Glutamatergic neuron (in vitro differentiated cells): ENCODE measurements around the gene MAP2K6. TPM values are rescaled to one million over a fixed set of nuclear protein-coding genes. Genes with fewer than 3 reads are reported as not detected.

Source experiments
- DNase-seq: peaks from one replicate; pipeline ENCODE4 v3.0.0; 2022
- H3K27ac Mint-ChIP-seq: one replicate; pipeline ENCODE4 v1.8.0; 2020; ENCODE audit warnings: mild to moderate bottlenecking, mixed read lengths, inconsistent platforms; ENCODE audit not compliant: unreplicated experiment
- H3K27me3 Mint-ChIP-seq: one replicate; pipeline ENCODE4 v1.8.0; 2020; ENCODE audit warnings: mild to moderate bottlenecking, moderate library complexity, mixed read lengths, inconsistent platforms; ENCODE audit not compliant: unreplicated experiment
- H3K36me3 Mint-ChIP-seq: one replicate; pipeline ENCODE4 v1.8.0; 2020; ENCODE audit warnings: mild to moderate bottlenecking, mixed read lengths, inconsistent platforms; ENCODE audit not compliant: unreplicated experiment
- H3K4me1 Mint-ChIP-seq: one replicate; pipeline ENCODE4 v1.8.0; 2020; ENCODE audit warnings: mild to moderate bottlenecking, low read depth, mixed read lengths, inconsistent platforms; ENCODE audit not compliant: unreplicated experiment
- H3K4me3 Mint-ChIP-seq: one replicate; pipeline ENCODE4 v1.8.0; 2020; ENCODE audit warnings: mild to moderate bottlenecking, mixed read lengths, inconsistent platforms; ENCODE audit not compliant: unreplicated experiment
- H3K9me3 Mint-ChIP-seq: one replicate; pipeline ENCODE4 v1.8.0; 2020; ENCODE audit warnings: mild to moderate bottlenecking, moderate library complexity, mixed read lengths, inconsistent platforms; ENCODE audit not compliant: unreplicated experiment
- CTCF ChIP-seq: fragments of 200-600 bp; sonication (generic); IDR thresholded peaks from one replicate; pipeline ENCODE4 v1.5.0; 2021; ENCODE audit not compliant: partially characterized antibody, unreplicated experiment
- total RNA-seq: library from RNA; stranded (reverse); fragmentation: NEBNext Ultra II Directional; extraction: Animal tissue kit (Norgen Biotek cat#: 25700); gene quantifications from one replicate; pipeline ENCODE4 v1.2.1, GENCODE V29; 2021; ENCODE audit not compliant: unreplicated experiment

The MAP2K6 gene
- total RNA-seq, 1 donor from 2014 or later: 28.3 TPM

GRCh38 chr17:69492410-69493071 lies 78.0 kb downstream of the MAP2K6 start:
- Mint-ChIP-seq H3K36me3 (no peaks in the 10 kb centered on the region), H3K4me3 (no peak overlapping the region), H3K27me3 (peaks cover 3% of the 10 kb centered on the region), H3K4me1 (peaks cover 5% of the 10 kb centered on the region), H3K27ac (no peak overlapping the region), H3K9me3 (peaks cover 2% of the 10 kb centered on the region)
- no peak for TF ChIP-seq CTCF
- no peak for DNase-seq

- no peak for DNase-seq
Observed at GRCh38 chr17:69495787-69496186, 81.3 kb downstream of the MAP2K6 start.

GRCh38 chr17:69497161-69497560 lies 82.7 kb downstream of the MAP2K6 start:
- TF ChIP-seq CTCF: no peak
- Mint-ChIP-seq H3K27me3 (peaks cover 3% of the 10 kb centered on the region), H3K4me3 (no peak overlapping the region), H3K4me1 (peaks cover 9% of the 10 kb centered on the region), H3K36me3 (no peaks in the 10 kb centered on the region), H3K9me3 (peaks cover 2% of the 10 kb centered on the region), H3K27ac (no peak overlapping the region)
- no peak for DNase-seq

More at GRCh38 chr17:69495787-69496186, 81.3 kb downstream of the MAP2K6 start:
- no peak overlapping the region for H3K4me3 Mint-ChIP-seq
- no peaks in the 10 kb centered on the region for H3K36me3 Mint-ChIP-seq
- H3K4me1 Mint-ChIP-seq: peaks cover 5% of the 10 kb centered on the region
- peaks cover 2% of the 10 kb centered on the region for H3K9me3 Mint-ChIP-seq
- H3K27ac Mint-ChIP-seq: no peak overlapping the region
- TF ChIP-seq CTCF: no peak
- peaks cover 3% of the 10 kb centered on the region for H3K27me3 Mint-ChIP-seq

- Mint-ChIP-seq H3K27ac (no peak overlapping the region), H3K4me1 (peaks cover 12% of the 10 kb centered on the region), H3K4me3 (no peak overlapping the region), H3K27me3 (peaks cover 1% of the 10 kb centered on the region), H3K36me3 (no peaks in the 10 kb centered on the region), H3K9me3 (peaks cover 2% of the 10 kb centered on the region)
- no peak for DNase-seq
- no peak for TF ChIP-seq CTCF
Observed at GRCh38 chr17:69499318-69499717, 84.8 kb downstream of the MAP2K6 start.

GRCh38 chr17:69500911-69501429 lies 86.5 kb downstream of the MAP2K6 start:
- peak overlapping the region; percentile 85 for H3K27ac Mint-ChIP-seq
- no peak for DNase-seq
- H3K27me3 Mint-ChIP-seq: peaks cover 1% of the 10 kb centered on the region
- peaks cover 2% of the 10 kb centered on the region for H3K9me3 Mint-ChIP-seq
- H3K4me3 Mint-ChIP-seq: no peak overlapping the region
- peaks cover 15% of the 10 kb centered on the region for H3K4me1 Mint-ChIP-seq
- no peaks in the 10 kb centered on the region for H3K36me3 Mint-ChIP-seq
- no peak for TF ChIP-seq CTCF
